ENCODE results near the gene GAPVD1. TPM values are rescaled to one million over a fixed set of nuclear protein-coding genes. Genes with fewer than 3 reads are reported as not detected.

GAPVD1 gene
- total and polyA plus RNA-seq, 2 of the 13 experiments (the other 11 are each of a cell fraction or from before 2014, with no cell fraction given): 11.1 to 33.2 TPM

DNA sequence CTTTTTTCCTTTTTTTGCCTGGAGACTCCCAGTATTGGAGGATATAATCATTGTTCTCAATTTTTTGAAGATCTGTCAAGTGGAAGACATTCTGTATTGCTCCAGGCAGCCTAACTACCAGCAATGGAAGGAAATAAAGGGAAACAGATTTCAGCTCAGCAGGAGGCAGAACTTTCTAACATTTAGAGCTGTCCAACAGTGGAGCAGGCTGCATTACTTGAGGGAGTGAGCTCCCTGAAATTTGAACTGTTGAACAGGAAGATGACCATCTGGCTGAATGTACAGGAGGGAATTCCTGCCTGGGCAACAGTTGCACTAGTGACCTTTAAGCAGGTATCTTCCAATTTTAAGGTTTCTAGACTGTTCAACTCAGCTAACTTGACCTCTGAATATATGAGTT lies 1.1 kb upstream of the GAPVD1 start (continued):
- TF ChIP-seq MATR3 (CRISPR knock-in tag; IDR thresholded peaks at IDR 0.05) (no peak), ZNF354B (CRISPR knock-in tag; IDR thresholded peaks at IDR 0.05) (no peak), ISL2 (CRISPR knock-in tag; IDR thresholded peaks at IDR 0.05) (no peak), CSRNP2 (CRISPR knock-in tag; conservative IDR thresholded peaks at IDR 0.05; ENCODE audit: low read depth) (no peak), ZNF274 (CRISPR knock-in tag; IDR thresholded peaks at IDR 0.05) (no peak), ZEB1 (IDR thresholded peaks at IDR 0.05; ENCODE audit: insufficient replicate concordance, low read depth) (no peak), CBFB (CRISPR knock-in tag; IDR thresholded peaks at IDR 0.05) (no peak), CC2D1A (CRISPR knock-in tag; IDR thresholded peaks at IDR 0.05) (no peak), YEATS2 (CRISPR knock-in tag; IDR thresholded peaks at IDR 0.05; ENCODE audit: borderline replicate concordance) (no peak), PPARG (CRISPR knock-in tag; conservative IDR thresholded peaks at IDR 0.05) (0 out of 2 replicates have a peak, but pooled peaks have one; percentile 29), FOXP1 (IDR thresholded peaks at IDR 0.05) (no peak), FOXP1 (CRISPR knock-in tag; IDR thresholded peaks at IDR 0.05) (no peak), STAG1 (CRISPR knock-in tag; IDR thresholded peaks at IDR 0.05) (peak; percentile 45), SAP130 (CRISPR knock-in tag; IDR thresholded peaks at IDR 0.05; ENCODE audit: low read depth) (peak; percentile 33; the same call in 1 of the 2 replicates), RXRB (CRISPR knock-in tag; IDR thresholded peaks at IDR 0.05; ENCODE audit: borderline replicate concordance) (0 out of 2 replicates have a peak, but pooled peaks have one; percentile 22)
- TF ChIP-seq, protein P1, sequence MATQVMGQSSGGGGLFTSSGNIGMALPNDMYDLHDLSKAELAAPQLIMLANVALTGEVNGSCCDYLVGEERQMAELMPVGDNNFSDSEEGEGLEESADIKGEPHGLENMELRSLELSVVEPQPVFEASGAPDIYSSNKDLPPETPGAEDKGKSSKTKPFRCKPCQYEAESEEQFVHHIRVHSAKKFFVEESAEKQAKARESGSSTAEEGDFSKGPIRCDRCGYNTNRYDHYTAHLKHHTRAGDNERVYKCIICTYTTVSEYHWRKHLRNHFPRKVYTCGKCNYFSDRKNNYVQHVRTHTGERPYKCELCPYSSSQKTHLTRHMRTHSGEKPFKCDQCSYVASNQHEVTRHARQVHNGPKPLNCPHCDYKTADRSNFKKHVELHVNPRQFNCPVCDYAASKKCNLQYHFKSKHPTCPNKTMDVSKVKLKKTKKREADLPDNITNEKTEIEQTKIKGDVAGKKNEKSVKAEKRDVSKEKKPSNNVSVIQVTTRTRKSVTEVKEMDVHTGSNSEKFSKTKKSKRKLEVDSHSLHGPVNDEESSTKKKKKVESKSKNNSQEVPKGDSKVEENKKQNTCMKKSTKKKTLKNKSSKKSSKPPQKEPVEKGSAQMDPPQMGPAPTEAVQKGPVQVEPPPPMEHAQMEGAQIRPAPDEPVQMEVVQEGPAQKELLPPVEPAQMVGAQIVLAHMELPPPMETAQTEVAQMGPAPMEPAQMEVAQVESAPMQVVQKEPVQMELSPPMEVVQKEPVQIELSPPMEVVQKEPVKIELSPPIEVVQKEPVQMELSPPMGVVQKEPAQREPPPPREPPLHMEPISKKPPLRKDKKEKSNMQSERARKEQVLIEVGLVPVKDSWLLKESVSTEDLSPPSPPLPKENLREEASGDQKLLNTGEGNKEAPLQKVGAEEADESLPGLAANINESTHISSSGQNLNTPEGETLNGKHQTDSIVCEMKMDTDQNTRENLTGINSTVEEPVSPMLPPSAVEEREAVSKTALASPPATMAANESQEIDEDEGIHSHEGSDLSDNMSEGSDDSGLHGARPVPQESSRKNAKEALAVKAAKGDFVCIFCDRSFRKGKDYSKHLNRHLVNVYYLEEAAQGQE (IDR thresholded peaks at IDR 0.05; ENCODE audit: borderline replicate concordance in 1 of 2, low read depth in 1 of 2, low read length in 2 of 2): 0 out of 4 replicates have a peak, but pooled peaks of 1 of the 2 experiments have one; percentile 36
- TF ChIP-seq, protein P2, sequence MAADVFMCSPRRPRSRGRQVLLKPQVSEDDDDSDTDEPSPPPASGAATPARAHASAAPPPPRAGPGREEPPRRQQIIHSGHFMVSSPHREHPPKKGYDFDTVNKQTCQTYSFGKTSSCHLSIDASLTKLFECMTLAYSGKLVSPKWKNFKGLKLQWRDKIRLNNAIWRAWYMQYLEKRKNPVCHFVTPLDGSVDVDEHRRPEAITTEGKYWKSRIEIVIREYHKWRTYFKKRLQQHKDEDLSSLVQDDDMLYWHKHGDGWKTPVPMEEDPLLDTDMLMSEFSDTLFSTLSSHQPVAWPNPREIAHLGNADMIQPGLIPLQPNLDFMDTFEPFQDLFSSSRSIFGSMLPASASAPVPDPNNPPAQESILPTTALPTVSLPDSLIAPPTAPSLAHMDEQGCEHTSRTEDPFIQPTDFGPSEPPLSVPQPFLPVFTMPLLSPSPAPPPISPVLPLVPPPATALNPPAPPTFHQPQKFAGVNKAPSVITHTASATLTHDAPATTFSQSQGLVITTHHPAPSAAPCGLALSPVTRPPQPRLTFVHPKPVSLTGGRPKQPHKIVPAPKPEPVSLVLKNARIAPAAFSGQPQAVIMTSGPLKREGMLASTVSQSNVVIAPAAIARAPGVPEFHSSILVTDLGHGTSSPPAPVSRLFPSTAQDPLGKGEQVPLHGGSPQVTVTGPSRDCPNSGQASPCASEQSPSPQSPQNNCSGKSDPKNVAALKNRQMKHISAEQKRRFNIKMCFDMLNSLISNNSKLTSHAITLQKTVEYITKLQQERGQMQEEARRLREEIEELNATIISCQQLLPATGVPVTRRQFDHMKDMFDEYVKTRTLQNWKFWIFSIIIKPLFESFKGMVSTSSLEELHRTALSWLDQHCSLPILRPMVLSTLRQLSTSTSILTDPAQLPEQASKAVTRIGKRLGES (CRISPR knock-in tag; IDR thresholded peaks at IDR 0.05; ENCODE audit: borderline replicate concordance): no peak
- TF ChIP-seq, protein P3, sequence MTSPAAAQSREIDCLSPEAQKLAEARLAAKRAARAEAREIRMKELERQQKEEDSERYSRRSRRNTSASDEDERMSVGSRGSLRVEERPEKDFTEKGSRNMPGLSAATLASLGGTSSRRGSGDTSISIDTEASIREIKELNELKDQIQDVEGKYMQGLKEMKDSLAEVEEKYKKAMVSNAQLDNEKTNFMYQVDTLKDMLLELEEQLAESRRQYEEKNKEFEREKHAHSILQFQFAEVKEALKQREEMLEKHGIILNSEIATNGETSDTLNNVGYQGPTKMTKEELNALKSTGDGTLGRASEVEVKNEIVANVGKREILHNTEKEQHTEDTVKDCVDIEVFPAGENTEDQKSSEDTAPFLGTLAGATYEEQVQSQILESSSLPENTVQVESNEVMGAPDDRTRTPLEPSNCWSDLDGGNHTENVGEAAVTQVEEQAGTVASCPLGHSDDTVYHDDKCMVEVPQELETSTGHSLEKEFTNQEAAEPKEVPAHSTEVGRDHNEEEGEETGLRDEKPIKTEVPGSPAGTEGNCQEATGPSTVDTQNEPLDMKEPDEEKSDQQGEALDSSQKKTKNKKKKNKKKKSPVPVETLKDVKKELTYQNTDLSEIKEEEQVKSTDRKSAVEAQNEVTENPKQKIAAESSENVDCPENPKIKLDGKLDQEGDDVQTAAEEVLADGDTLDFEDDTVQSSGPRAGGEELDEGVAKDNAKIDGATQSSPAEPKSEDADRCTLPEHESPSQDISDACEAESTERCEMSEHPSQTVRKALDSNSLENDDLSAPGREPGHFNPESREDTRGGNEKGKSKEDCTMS (CRISPR knock-in tag; conservative IDR thresholded peaks at IDR 0.05): no peak
